Stimulated activated CD4-positive, alpha-beta T cell treated with anti-CD3 and anti-CD28 coated beads, Interleukin-12 subunit alpha, Interleukin-12 subunit beta, amount 100 ng/mL, for 24 hours (primary cell): Measurements from ENCODE around the gene AQP3.
"Not testable (repeated sequence)": the region's sequence is repeated elsewhere in the genome, so short reads cannot be mapped to it uniquely, and the experiment has no call there.

Source experiments
- DNase-seq, 2 experiments: peaks; one replicate each; pipeline ENCODE4 v3.0.0-alpha.2; 2020; ENCODE audit warnings: low read depth in 2 of 2

AQP3 gene

DNA sequence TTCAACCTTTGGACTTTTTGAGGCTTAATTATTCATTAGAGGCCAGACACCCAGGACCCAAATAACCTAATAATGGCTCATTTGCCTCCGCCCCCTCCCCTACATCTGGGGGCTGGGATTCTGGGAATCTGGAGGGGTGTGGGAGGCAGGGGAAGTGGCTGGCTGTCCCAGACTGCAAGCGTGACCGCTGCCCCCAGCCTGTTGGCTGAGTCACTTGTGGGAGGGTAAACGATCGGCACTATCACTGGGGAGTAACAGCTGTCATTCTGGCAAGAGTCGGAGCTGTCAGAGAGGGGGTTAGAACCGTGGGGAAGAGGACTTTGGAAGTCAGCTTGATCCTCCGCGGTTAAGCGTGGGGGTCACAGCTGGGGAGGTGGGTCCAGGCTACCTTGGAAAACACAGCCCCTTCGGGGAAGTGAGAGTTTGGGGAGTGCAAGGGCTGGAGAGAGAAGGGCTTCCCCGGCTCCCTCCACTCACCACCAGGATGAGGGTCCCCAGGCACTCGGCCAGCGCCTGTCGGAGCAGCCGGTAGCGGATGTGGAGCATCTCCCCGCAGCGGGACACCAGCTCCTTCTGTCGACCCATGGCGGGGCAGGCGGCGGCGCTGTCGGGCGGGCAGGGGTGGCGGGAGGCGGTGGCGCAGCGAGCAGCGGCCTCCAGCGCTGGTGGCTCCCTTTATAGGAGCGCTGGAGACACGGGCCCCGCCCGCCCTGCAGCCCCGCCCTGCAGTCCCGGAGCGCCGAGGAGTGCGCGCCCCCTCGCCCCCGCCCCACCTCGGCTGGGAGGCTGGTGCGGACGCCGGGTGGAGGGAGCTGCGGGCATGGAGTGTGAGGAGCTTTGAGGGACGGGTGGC, at the start of gene AQP3:
Gene AQP3, minus strand, starts transcription at position 648 of the 853 bp plus-strand sequence. Its CDS starts 63 bp downstream, at position 585.
- peak; percentile 36 to 45 for DNase-seq

- not testable (repeated sequence) for DNase-seq
These were observed 46.4 kb upstream of the AQP3 start for GRCh38 chr9:33493819-33494218.

DNA sequence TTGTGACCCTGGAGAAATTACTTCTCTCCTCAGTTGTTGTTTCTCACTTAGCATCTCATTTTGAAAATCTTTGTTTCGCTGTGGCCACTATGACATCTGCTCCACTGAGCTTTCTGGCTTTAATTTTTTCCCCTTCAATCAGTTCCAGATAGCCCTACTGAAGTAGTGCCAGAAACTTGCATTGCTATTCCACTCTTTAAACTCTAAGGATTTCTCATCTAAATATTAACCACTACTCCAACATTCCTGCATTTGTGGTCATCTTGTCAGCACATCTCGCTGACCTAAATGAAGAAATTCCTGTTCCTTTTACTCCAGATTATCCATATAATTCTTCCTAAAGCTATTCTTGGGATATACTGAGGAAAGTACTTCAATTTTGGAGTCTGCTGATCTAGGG, 41.7 kb upstream of the AQP3 start:
- no peak for DNase-seq

DNA sequence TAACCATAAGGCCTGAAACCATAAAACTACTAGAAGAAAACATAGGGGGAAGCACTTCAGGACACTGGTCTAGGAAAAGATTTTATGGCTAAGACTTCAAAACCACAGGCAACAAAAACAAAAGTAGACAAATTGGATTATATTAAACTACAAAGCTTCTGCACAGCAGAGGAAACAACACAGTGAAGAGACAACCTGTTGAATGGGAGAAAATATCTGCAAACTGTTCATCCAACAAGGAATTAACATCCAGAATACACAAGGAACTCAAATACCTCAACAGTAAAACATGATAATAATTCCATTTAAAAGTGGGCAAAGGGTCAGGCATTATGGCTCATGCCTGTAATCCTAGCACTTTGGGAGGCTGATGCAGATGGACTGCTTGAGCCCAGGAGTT, 37.9 kb upstream of the AQP3 start:
- not testable (repeated sequence) for DNase-seq

GRCh38 chr9:33480976-33481375, 33.6 kb upstream of the AQP3 start:
- DNase-seq, result no peak

GRCh38 chr9:33480106-33480505, 32.7 kb upstream of the AQP3 start:
- no peak for DNase-seq

GRCh38 chr9:33476503-33476902, 29.1 kb upstream of the AQP3 start:
- DNase-seq, result no peak

DNA sequence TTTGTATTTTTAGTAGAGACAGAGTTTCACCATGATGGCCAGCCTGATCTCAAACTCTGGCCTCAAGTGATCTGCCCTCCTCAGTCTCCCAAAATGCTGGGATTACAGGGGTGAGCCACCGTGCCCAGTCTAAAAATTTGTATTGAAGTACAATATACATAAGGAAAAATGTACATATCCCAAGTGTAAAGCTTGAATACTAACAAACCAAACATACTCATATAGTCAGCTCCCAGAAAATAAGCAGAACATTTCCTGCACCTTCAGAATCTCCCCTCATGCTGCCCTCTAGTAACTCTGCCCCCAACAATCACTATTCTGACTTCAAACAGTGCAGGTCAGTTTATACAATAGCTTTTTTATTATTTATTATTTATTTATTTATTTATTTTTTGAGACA, 28.0 kb upstream of the AQP3 start:
- no peak for DNase-seq

- DNase-seq, result peak; percentile 95 to 98
These were observed 26.4 kb upstream of the AQP3 start, which contains the start of gene NOL6 for GRCh38 chr9:33473643-33474352. Gene NOL6 (minus strand): TSS chr9:33473924. CDS start chr9:33473842, 82 bp downstream.

DNA sequence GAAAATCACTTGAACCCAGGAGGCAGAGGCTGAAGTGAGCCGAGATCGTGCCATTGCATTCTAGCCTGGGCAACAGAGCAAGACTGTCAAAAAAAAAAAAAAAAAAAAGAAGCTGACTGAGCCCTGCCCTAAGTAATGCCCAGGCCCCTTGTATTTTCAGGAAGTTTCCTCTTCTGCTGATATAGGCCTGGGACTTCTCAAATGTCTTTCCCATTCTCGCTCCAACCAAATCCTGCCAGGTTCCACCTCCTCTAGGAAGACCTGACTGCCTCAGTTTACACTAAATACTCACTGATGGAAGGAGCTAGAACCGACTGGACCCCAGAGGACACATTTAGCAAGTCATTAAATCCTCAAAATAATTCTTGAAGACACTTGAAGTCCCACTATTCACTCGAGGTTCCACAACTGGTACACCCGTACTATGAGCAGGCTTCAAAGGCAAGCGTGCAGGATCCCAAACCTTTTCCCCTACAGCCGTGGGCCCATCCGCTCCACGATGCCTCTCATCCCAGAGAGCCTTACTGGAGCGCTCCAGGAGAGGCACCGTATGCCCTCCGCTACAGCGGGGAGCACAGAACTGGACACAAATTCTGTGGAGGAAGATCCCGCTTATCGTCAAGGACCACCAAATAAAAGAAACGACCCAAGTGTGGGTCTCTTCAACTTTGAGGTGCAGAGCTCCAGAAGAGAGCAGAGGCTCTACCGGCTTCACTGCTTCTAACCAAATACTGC, 25.7 kb upstream of the AQP3 start:
- no peak for DNase-seq

DNA sequence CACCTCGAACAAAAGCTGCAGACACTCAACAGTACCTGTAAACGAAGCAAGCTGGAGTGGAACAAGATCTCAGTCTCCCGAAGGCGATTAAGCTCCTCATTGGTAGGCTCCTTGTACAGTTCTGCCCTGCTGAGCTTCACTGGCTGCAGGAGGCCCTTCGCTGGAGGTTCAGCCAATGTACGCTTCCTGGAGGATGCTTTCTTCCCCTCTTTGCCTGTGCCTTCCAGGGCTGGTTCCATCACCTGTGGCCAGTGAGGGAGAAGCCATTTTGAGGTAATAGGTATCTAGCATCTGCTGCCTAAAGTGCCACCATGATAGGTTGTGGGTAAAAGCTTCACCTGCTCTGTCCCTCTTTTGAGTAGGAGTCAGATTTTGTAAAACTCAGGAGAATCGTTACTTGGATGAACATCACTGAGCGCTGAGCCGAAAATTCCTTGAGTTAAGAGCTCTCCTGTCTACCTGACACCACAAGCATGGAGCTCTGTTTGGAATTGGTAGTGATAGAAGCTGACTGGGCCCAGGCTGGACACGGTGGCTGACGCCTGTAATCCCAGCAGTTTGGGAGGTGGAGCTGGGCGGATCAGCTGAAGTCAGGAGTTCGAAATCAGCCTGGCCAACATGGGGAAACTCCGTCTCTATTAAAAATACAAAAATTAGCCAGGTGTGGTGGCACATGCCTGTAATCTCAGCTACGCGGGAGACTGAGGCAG, 24.9 kb upstream of the AQP3 start:
- no peak for DNase-seq

- DNase-seq, result no peak
These were observed 24.0 kb upstream of the AQP3 start for GRCh38 chr9:33471361-33471760.

DNA sequence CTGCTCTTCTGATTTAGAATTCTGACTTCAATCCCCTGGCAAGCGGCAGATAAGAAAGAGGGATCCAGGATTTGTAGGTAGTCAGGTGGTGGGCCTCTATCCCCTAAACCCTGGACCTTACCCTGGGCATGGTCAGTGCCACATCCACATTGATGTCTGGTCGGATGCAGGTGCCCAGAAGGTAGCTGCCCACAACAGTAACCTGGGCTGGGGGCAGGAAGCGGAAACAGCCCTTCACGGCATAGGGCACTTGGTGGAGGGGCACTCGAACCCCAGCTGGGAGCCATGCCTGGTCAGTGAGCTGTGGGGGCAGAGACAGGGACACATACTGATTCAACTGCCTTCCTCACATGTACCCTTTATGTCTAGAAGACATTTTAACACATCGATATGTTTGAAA, 22.5 kb upstream of the AQP3 start:
- no peak for DNase-seq

GRCh38 chr9:33468797-33469621, 21.6 kb upstream of the AQP3 start:
- no peak for DNase-seq

DNA sequence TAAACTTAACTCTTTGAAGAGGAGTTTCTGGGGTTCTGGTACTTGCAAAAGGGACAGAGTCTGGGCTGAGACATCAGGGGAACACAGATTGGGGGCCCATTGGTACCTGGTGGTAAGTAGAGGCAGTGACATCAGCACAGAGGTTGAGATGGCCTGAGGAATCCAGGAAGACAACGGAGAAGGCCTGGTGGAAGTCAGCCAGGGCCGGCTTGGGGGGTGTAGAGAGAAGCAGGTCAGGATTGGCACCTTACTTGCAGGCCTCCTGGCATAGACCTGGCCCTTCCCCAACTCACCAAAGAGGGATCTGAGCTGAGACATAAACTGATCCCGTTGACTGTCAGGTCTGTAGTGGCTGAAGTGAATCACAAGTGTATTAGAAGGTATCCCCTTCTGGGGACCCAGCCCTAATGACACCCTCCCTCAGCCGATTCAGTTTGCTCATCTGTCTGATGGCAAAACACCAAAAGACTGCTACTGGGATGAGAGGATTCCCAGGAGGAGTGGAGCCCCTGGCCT, 20.9 kb upstream of the AQP3 start:
- no peak for DNase-seq

DNA sequence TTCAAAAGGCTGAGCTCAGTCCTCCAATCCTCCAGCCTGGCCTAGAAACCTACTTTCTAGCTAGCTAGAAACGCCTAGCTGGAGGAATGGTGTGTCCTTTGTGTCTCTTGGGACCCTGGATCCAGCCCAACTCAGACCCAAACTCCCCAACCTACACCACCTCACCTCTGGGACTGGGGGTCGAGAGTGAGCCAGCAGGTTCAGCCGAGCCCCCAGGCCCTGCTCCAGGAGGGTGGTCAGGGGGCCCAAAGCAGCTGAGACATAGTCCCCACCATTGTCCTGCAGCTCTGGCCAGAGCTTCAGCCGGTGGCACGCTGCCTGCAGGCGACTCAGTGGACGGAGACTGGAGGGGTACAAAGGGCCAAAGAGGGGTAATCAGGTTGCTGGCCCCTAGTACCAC, 20.1 kb upstream of the AQP3 start:
- DNase-seq, result no peak

- DNase-seq, result peak in 1 of 2 experiments; percentile 66
These were observed 19.4 kb upstream of the AQP3 start for GRCh38 chr9:33466565-33467495.

DNA sequence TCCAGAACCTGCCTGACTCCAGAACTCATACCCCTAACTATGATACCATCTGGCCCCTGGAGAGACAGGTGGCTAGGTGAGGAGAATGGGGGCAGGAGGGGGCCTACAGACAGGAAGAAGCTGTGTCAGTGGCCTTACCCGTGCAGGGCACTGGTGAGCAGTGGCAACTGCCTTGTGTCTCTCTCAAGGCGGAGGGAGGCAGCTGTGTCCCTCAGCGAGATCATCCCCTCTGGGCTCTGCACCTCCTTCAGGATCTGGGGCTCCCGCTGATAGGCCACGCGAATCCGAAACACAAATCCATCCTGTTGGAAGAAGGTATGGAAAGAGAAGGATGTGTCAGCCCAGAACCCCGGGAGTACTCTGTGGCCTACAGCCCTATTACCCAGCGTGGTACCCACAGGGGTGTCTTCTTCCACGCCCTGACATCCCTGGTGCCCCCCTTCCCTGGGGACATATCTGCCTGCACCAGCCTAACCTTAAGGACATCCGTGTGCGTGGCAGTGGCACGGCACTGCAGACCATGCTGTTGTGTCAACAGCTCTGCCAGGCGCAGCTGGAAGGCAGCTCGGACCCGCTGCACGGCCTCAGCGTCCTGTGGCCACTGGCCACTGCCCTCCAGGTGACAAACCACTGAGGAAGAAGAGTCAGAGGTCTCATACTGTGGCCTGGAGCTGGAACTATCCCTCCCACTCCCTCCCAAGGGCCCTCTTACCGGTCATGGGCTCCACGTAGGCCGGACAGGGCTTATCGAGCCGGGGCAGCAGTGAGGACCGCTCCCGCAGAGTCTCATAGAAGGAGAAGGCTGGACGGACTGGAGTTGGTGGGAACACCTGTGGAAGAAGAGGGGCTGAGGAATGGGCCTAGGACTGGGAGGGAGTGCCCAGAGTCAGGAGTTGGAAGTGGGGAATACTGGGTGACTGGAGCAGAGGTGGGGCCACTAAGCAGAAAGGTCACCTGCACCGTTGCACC, 18.5 kb upstream of the AQP3 start:
- no peak for DNase-seq
